K562 (cell line): ENCODE data around the gene PRND. TPM values are rescaled to one million over a fixed set of nuclear protein-coding genes. Genes with fewer than 3 reads are reported as not detected.

Experiments used
- ASH1L ChIP-seq: fragments of 450-650 bp; IDR thresholded peaks from 2 replicates; pipeline ENCODE4 v1.6.1; 2018; ENCODE audit warnings: borderline replicate concordance, mild to moderate bottlenecking, low read depth; ENCODE audit not compliant: partially characterized antibody
- BRCA1 ChIP-seq, 2 experiments: fragments of 450-650 bp in 1 of 2; sonication (generic) in 1 of 2; formaldehyde crosslinking in 1 of 2; IDR thresholded peaks; 2 replicates each; pipeline versions ENCODE4 v1.5.0 to v1.6.1; 2017 to 2020; ENCODE audit warnings: mild to moderate bottlenecking in 1 of 2, missing genetic modification reagents in 1 of 2
- CREB3L1 ChIP-seq: fragments of 450-650 bp; IDR thresholded peaks from 2 replicates; pipeline ENCODE4 v1.6.1; 2014; ENCODE audit warnings: low read depth, mild to moderate bottlenecking, moderate library complexity, borderline replicate concordance
- DACH1 ChIP-seq: fragments of 450-650 bp; IDR thresholded peaks from 2 replicates; pipeline ENCODE4 v1.6.1; 2018; ENCODE audit not compliant: partially characterized antibody
- E2F1 ChIP-seq: sonication (generic); formaldehyde crosslinking; IDR thresholded peaks from 2 replicates; pipeline ENCODE4 v1.8.1; 2023; ENCODE audit warnings: mild to moderate bottlenecking, missing genetic modification reagents, moderate library complexity
- EP400 ChIP-seq: fragments of 450-650 bp; IDR thresholded peaks from 2 replicates; pipeline ENCODE4 v1.6.1; 2017; ENCODE audit warnings: antibody characterized with exemption, mild to moderate bottlenecking, moderate library complexity
- HEY1 ChIP-seq: fragments of 250-450 bp; sonication (Bioruptor Pico); IDR thresholded peaks from 2 replicates; pipeline ENCODE4 v1.5.0; 2020; ENCODE audit warnings: mild to moderate bottlenecking, moderate library complexity, borderline replicate concordance
- KDM4B ChIP-seq, 2 experiments: fragments of 450-650 bp in 1 of 2; sonication (generic) in 1 of 2; IDR thresholded peaks; 2 replicates each; pipeline ENCODE4 v1.6.1; 2016 to 2017; ENCODE audit warnings: borderline replicate concordance in 2 of 2, antibody characterized with exemption in 1 of 2, low read depth in 1 of 2, mild to moderate bottlenecking in 1 of 2
- MECOM ChIP-seq: fragments of 250-450 bp; sonication (Bioruptor Pico); IDR thresholded peaks from 2 replicates; pipeline ENCODE4 v1.8.0; 2022; ENCODE audit warnings: inconsistent platforms
- POLR2A ChIP-seq: fragments of 450-650 bp; conservative IDR thresholded peaks from 2 replicates; pipeline ENCODE4 v1.6.1; 2016
- RHOXF2B ChIP-seq: fragments of 250-450 bp; sonication (Bioruptor Pico); conservative IDR thresholded peaks from 2 replicates; pipeline ENCODE4 v1.5.1; 2021
- SRSF9 ChIP-seq: fragments of 200-400 bp; formaldehyde crosslinking; IDR thresholded peaks from 2 replicates; pipeline ENCODE4 v1.6.1; 2017; ENCODE audit warnings: low read depth, low read length, borderline replicate concordance
- TSHZ1 ChIP-seq: fragments of 250-450 bp; sonication (Bioruptor Pico); IDR thresholded peaks from 2 replicates; pipeline ENCODE4 v1.4.0; 2020; ENCODE audit warnings: mild to moderate bottlenecking, moderate library complexity
- ZBTB5 ChIP-seq: fragments of 450-650 bp; IDR thresholded peaks from 2 replicates; pipeline ENCODE4 v1.6.1; 2017; ENCODE audit warnings: antibody characterized with exemption
- ZEB2 ChIP-seq: fragments of 450-650 bp; IDR thresholded peaks from 2 replicates; pipeline ENCODE4 v1.6.1; 2016
- ZFP1 ChIP-seq: fragments of 450-650 bp; formaldehyde crosslinking; IDR thresholded peaks from 2 replicates; pipeline ENCODE4 v1.4.0; 2020; ENCODE audit warnings: mild to moderate bottlenecking, mixed read lengths
- ZNF140 ChIP-seq: fragments of 250-450 bp; sonication (Bioruptor Pico); IDR thresholded peaks from 2 replicates; pipeline ENCODE4 v1.8.0; 2021; ENCODE audit warnings: moderate library complexity, mild to moderate bottlenecking, inconsistent platforms
- ZNF507 ChIP-seq: conservative IDR thresholded peaks from 2 replicates; pipeline ENCODE4 v1.6.1; 2017; ENCODE audit warnings: missing genetic modification characterization, missing compliant biosample characterization
- ZNF717 ChIP-seq: fragments of 250-450 bp; sonication (Bioruptor Pico); IDR thresholded peaks from 2 replicates; pipeline ENCODE4 v1.5.0; 2021
- ZSCAN29 ChIP-seq: fragments of 450-650 bp; IDR thresholded peaks from 2 replicates; pipeline ENCODE4 v1.6.1; 2017
- polyA plus RNA-seq, 8 experiments: library from polyadenylated mRNA; depleted of rRNA in 4 of 8; stranded (reverse) in 5 of 8; unstranded in 3 of 8; fragments of >200 nt; fragmentation: Nextera tagmentation in 2 of 8; fragmentation: Illumina TruSeq in 1 of 8; extraction: Ambion mirVana in 2 of 8; extraction: Trizol in 1 of 8; gene quantifications; 2 replicates each; pipeline versions ENCODE4 v1.2.1 to v1.2.3, GENCODE V29; 2011 to 2014; ENCODE audit warnings: inconsistent platforms in 1 of 8, missing spikeins in 1 of 8
- total RNA-seq, 7 experiments: library from RNA; depleted of rRNA in 6 of 7; stranded (reverse); fragments of >200 nt in 6 of 7; fragmentation: Illumina TruSeq in 2 of 7; extraction: Trizol in 2 of 7; gene quantifications; 2 replicates each; pipeline versions ENCODE4 v1.2.1 to v1.2.3, GENCODE V29; 2011 to 2021; ENCODE audit warnings: low replicate concordance in 1 of 7

Gene PRND
- total and polyA plus RNA-seq, 9 of the 15 experiments (the other 6 are each of a cell fraction or from before 2014, with no cell fraction given), result not detected

- TF ChIP-seq TSHZ1 (CRISPR knock-in tag) (no peak), E2F1 (no peak), ASH1L (no peak), DACH1 (no peak), ZSCAN29 (no peak), CREB3L1 (no peak), ZFP1 (CRISPR knock-in tag) (no peak), SRSF9 (no peak), BRCA1 (IDR thresholded peaks at IDR 0.05) (no peak), BRCA1 (CRISPR knock-in tag; IDR thresholded peaks at IDR 0.05) (no peak), MECOM (CRISPR knock-in tag) (no peak), POLR2A (no peak), ZNF140 (no peak), RHOXF2B (CRISPR knock-in tag) (no peak), ZNF717 (CRISPR knock-in tag) (no peak), KDM4B (IDR thresholded peaks at IDR 0.05; ENCODE audit: borderline replicate concordance in 2 of 2, low read depth in 1 of 2) (no peak), ZBTB5 (no peak), EP400 (peak; percentile 21; the same call in 1 of the 2 replicates), ZEB2 (no peak), ZNF507 (no peak), HEY1 (CRISPR knock-in tag) (no peak)
Observed at GRCh38 chr20:4673371-4674001, 48.2 kb upstream of the PRND start (continued).
